ENCODE measurements around the gene CDC42BPG.

GRCh38 chr11:64836448-64837072, 7.9 kb downstream of the CDC42BPG start:
- TF ChIP-seq ZNF777 (tag by site-specific recombination; IDR thresholded peaks at IDR 0.05; ENCODE audit: borderline replicate concordance) (no peak), CTCF (tag by site-specific recombination; IDR thresholded peaks at IDR 0.05) (no peak), ZNF155 (tag by site-specific recombination; IDR thresholded peaks at IDR 0.05) (no peak), ZBTB1 (tag by site-specific recombination; IDR thresholded peaks at IDR 0.05) (no peak), ZNF623 (tag by site-specific recombination; IDR thresholded peaks at IDR 0.05) (no peak), ZNF747 (tag by site-specific recombination; IDR thresholded peaks at IDR 0.05) (no peak), ZFHX2 (tag by site-specific recombination; conservative IDR thresholded peaks at IDR 0.05) (no peak), ZNF670 (tag by site-specific recombination; IDR thresholded peaks at IDR 0.05; ENCODE audit: low read depth) (no peak), KLF1 (tag by site-specific recombination; IDR thresholded peaks at IDR 0.05) (no peak), ZNF639 (tag by site-specific recombination; IDR thresholded peaks at IDR 0.05) (no peak), ZNF37A (tag by site-specific recombination; IDR thresholded peaks at IDR 0.05) (no peak), KLF16 (tag by site-specific recombination; IDR thresholded peaks at IDR 0.05) (no peak), TCF7L2 (IDR thresholded peaks at IDR 0.05; ENCODE audit: borderline replicate concordance, low read depth, low read length) (no peak)

All from HEK293 (cell line).